Brain microvascular endothelial cell (primary cell): ENCODE measurements around the gene CBX3.

Source experiments
- DNase-seq: peaks from one replicate; pipeline ENCODE4 v3.0.0-alpha.2; 2020
- H3K27ac ChIP-seq: fragments of 250-450 bp; sonication (Bioruptor Pico); 2 replicates; pipeline ENCODE4 v1.5.1; 2020; ENCODE audit warnings: mild to moderate bottlenecking, moderate library complexity
- H3K27me3 ChIP-seq: fragments of 250-450 bp; sonication (Bioruptor Pico); replicated peaks from 2 replicates; pipeline ENCODE4 v1.5.1; 2020; ENCODE audit warnings: mild to moderate bottlenecking
- H3K36me3 ChIP-seq: fragments of 250-450 bp; sonication (Bioruptor Pico); replicated peaks from 2 replicates; pipeline ENCODE4 v1.5.1; 2020; ENCODE audit warnings: mild to moderate bottlenecking
- H3K4me3 ChIP-seq: 2 replicates; pipeline ENCODE4 v1.5.1; 2011; ENCODE audit warnings: low read depth, mild to moderate bottlenecking, control low read depth, low read length, moderate library complexity
- CTCF ChIP-seq: IDR thresholded peaks from 2 replicates; pipeline ENCODE4 v1.5.1; 2011; ENCODE audit warnings: low read depth, mild to moderate bottlenecking, moderate library complexity, low read length, control low read depth, inconsistent platforms; ENCODE audit errors: missing control alignments
- in situ Hi-C: cut with HindIII; loops from 2 replicates; pipeline ENCODE4 v1.10.0; 2017; ENCODE audit warnings: low sequenced_read_pairs, low pct_ligation_motif_present

The CBX3 gene

DNA sequence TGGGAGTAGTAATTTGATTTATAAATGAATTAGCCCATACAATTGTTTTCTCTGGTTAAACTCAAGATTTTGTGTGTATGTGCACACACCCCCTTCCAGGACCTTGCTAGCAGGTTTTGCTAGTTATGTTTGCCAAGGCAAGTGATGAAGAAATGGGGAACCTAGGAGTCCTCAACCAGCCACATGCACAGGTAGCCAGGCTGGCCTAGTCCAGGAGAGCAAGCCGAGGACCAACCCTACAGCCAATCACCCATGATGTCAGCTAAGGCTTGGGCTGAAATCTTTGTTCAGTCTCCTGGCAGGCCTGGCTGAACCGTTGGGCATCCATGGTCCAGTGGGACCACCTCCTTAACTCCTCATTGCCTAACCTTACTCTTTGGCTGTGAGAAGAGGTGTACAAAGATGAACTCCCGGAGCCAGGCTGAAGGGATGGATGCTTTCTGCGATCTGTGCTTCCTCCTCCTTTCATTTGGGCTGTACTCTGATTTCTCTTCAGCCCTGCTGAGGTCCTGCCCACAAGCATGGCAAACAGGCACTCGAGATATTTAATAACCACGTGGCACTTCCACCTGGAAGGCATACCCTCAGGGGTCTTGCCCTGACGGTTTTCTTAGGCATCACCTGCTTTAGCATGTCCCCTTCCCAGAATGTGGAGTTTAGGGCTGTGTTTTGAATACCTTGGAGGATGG is 23.1 kb upstream of the CBX3 start:
- H3K27ac ChIP-seq = no peak overlapping the region
- H3K36me3 ChIP-seq = no peaks in the 10 kb centered on the region
- TF ChIP-seq CTCF = no peak

DNA sequence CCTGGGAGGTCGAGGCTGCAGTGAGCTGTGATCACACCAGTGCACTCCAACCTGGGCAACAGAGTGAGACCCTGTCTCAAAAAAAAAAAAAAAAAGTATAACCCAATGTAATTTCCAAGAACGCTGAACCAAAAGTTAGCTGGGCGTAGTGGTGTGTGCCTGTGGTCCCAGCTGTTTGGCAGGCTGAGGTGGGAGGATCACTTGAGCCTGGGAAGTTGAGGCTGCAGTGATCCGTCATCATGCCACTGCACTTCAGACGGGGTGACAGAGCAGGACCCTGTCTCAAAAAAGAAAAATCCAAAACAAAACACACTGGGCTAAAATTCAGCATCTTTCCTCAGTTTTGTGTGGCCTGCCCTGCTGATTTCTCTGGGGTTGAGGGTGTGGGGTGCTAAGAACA is 22.1 kb upstream of the CBX3 start:
- in situ Hi-C loops = no loop called here
- TF ChIP-seq CTCF = no peak
- Histone ChIP-seq H3K36me3 (no peaks in the 10 kb centered on the region), H3K4me3 (no peak overlapping the region), H3K27ac (no peak overlapping the region), H3K27me3 (no peaks in the 10 kb centered on the region)
- DNase-seq = no peak

More for the DNA sequence above, 23.1 kb upstream of the CBX3 start:
- in situ Hi-C loops = no loop called here
- Histone ChIP-seq H3K27me3 (no peaks in the 10 kb centered on the region), H3K4me3 (no peak overlapping the region)
- DNase-seq = no peak

DNA sequence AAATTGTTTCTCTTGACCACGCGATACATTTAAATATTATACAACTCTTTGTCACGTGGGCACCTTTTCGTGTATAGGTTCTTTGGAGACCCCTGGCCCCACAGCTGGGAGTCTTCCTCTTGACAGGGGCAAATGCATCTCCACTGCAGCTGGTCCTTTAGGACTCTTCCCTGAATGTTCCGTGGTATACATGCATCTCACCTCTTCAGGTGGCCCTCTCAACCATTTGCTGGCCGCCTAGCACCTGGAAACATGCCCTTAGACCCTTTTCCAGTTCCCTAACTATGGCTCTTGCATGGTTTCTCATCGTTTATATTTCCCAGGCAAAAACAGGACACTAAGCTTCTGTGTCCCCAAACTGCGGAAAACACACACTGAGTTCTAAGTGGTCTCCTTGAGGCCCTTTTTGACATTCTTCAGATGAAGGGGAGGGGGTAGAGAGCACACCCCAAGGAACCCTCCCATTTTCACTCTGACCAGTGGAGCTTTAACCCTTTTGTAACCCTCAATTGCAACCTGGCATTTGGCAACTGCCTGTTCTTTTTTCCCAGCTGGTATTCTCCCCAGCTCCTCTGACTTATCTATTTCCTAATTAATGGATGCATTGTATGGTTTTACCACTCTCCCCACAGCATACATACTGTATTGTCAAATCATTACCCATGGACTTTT is 21.6 kb upstream of the CBX3 start:
- no peak for TF ChIP-seq CTCF
- no peaks in the 10 kb centered on the region for H3K36me3 ChIP-seq
- no peak overlapping the region for H3K27ac ChIP-seq
- no peak overlapping the region for H3K4me3 ChIP-seq
- DNase-seq = no peak
- in situ Hi-C loops = no loop called here
- H3K27me3 ChIP-seq = no peaks in the 10 kb centered on the region

GRCh38 chr7:26180792-26181198 is 20.8 kb upstream of the CBX3 start:
- no peaks in the 10 kb centered on the region for H3K36me3 ChIP-seq
- H3K27me3 ChIP-seq = no peaks in the 10 kb centered on the region
- H3K27ac ChIP-seq = peak overlapping the region; percentile 4
- DNase-seq = no peak
- in situ Hi-C loops = no loop called here
- no peak overlapping the region for H3K4me3 ChIP-seq
- no peak for TF ChIP-seq CTCF

GRCh38 chr7:26181474-26182227 is 19.9 kb upstream of the CBX3 start:
- Histone ChIP-seq H3K36me3 (no peaks in the 10 kb centered on the region), H3K4me3 (no peak overlapping the region), H3K27me3 (no peaks in the 10 kb centered on the region), H3K27ac (no peak overlapping the region)
- DNase-seq = no peak
- no peak for TF ChIP-seq CTCF
- in situ Hi-C loops = no loop called here
